ENCODE results near the gene SDHB.

DNA sequence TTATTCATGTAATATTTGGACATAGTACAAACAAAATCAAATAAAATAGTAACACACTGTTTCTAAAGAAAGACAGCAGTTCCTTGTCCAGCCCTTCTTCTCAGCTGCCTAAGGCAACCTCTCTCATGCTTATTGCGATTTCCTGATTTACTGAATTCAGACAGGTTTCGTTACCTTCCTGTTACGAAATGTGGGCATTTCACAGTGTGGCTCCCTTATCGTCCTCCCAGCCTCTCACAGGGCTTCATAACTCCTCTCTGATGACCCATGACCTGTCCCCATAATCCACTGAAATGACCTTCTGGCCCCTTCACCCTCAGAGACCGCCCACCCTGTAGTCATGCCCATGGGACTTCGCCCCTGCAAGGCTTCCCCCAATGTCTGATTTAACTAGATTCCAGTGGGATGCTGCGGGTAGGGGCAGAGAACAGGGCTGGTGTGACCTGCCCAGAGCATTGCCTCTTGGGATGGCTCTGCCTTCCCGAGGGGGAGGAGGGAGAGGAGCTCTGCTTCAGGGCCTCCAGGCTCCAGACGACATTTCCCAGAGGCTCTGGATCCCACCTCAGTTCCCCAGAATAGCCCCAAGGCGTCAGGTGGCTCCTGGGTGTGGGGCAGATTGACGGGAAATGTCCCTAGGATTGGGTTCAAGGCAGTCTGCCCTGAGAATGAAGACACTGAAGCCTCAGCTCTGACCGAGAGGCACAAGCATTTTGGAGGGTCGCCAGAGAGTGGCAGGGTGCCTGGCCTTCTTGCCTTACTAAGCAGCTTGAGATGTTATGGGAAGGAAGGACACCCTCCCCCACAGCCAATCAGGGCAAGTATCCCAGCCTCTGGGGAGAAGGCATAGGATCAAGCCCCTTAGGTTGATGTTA lies 44.9 kb upstream of the SDHB start:
- TF ChIP-seq EZH2 (IDR thresholded peaks at IDR 0.05; ENCODE audit: borderline replicate concordance, insufficient read depth, low read depth, low read length, poor library complexity, severe bottlenecking), result no peak
- TF ChIP-seq, protein P1, sequence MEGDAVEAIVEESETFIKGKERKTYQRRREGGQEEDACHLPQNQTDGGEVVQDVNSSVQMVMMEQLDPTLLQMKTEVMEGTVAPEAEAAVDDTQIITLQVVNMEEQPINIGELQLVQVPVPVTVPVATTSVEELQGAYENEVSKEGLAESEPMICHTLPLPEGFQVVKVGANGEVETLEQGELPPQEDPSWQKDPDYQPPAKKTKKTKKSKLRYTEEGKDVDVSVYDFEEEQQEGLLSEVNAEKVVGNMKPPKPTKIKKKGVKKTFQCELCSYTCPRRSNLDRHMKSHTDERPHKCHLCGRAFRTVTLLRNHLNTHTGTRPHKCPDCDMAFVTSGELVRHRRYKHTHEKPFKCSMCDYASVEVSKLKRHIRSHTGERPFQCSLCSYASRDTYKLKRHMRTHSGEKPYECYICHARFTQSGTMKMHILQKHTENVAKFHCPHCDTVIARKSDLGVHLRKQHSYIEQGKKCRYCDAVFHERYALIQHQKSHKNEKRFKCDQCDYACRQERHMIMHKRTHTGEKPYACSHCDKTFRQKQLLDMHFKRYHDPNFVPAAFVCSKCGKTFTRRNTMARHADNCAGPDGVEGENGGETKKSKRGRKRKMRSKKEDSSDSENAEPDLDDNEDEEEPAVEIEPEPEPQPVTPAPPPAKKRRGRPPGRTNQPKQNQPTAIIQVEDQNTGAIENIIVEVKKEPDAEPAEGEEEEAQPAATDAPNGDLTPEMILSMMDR (IDR thresholded peaks at IDR 0.05), result no peak

Data from B cell (primary cell).